Muscle layer of duodenum (tissue), 2 donors: ENCODE results near the gene NINL.
"Not testable (repeated sequence)": the region's sequence is repeated elsewhere in the genome, so short reads cannot be mapped to it uniquely, and the experiment has no call there.

ENCODE experiments used
- H3K27ac ChIP-seq: one replicate; pipeline ENCODE4 v1.7.0; 2013; ENCODE audit warnings: mild to moderate bottlenecking, low read length
- H3K27me3 ChIP-seq: one replicate; pipeline ENCODE4 v1.7.0; 2013; ENCODE audit warnings: low read depth, mild to moderate bottlenecking, control low read depth, low read length
- H3K36me3 ChIP-seq, 2 donors: one replicate each; pipeline ENCODE4 v1.7.0; 2013; ENCODE audit warnings: low read length in 2 of 2, control low read depth in 1 of 2, mild to moderate bottlenecking in 1 of 2; ENCODE audit not compliant: insufficient read depth in 2 of 2, control insufficient read depth in 1 of 2
- H3K4me1 ChIP-seq, 2 donors: one replicate each; pipeline ENCODE4 v1.7.0; 2013; ENCODE audit warnings: low read length in 2 of 2, mild to moderate bottlenecking in 2 of 2, control low read depth in 1 of 2, moderate library complexity in 1 of 2; ENCODE audit not compliant: insufficient read depth in 2 of 2, control insufficient read depth in 1 of 2
- H3K4me3 ChIP-seq, 2 donors: one replicate each; pipeline ENCODE4 v1.7.0; 2013; ENCODE audit warnings: low read length in 2 of 2, low read depth in 1 of 2, mild to moderate bottlenecking in 1 of 2
- H3K9me3 ChIP-seq, 2 donors: one replicate each; pipeline ENCODE4 v1.7.0; 2013; ENCODE audit warnings: low read length in 2 of 2, control low read depth in 1 of 2, mild to moderate bottlenecking in 1 of 2; ENCODE audit not compliant: control insufficient read depth in 1 of 2
- donor health status: healthy.

Gene NINL

GRCh38 chr20:25570148-25570530, 15.2 kb downstream of the NINL start:
- Histone ChIP-seq H3K4me1 (no peaks in the 10 kb centered on the region), H3K9me3 (no peaks in the 10 kb centered on the region), H3K27me3 (no peaks in the 10 kb centered on the region), H3K27ac (no peak overlapping the region), H3K4me3 (no peak overlapping the region), H3K36me3 (no peaks in the 10 kb centered on the region)

GRCh38 chr20:25567286-25567685, 18.0 kb downstream of the NINL start:
- Histone ChIP-seq H3K36me3 (no peaks in the 10 kb centered on the region), H3K4me1 (no peaks in the 10 kb centered on the region), H3K9me3 (no peaks in the 10 kb centered on the region), H3K27ac (no peak overlapping the region), H3K4me3 (no peak overlapping the region), H3K27me3 (no peaks in the 10 kb centered on the region)

GRCh38 chr20:25566821-25567220, 18.5 kb downstream of the NINL start:
- Histone ChIP-seq H3K27me3 (no peaks in the 10 kb centered on the region), H3K27ac (no peak overlapping the region), H3K4me3 (no peak overlapping the region), H3K36me3 (no peaks in the 10 kb centered on the region), H3K9me3 (no peaks in the 10 kb centered on the region), H3K4me1 (no peaks in the 10 kb centered on the region)

GRCh38 chr20:25565578-25566157, 19.7 kb downstream of the NINL start:
- Histone ChIP-seq H3K9me3 (no peaks in the 10 kb centered on the region), H3K36me3 (no peaks in the 10 kb centered on the region), H3K27ac (no peak overlapping the region), H3K4me3 (no peak overlapping the region), H3K27me3 (no peaks in the 10 kb centered on the region), H3K4me1 (no peaks in the 10 kb centered on the region)

- Histone ChIP-seq H3K27me3 (no peaks in the 10 kb centered on the region), H3K27ac (no peak overlapping the region), H3K4me1 (no peaks in the 10 kb centered on the region), H3K9me3 (no peaks in the 10 kb centered on the region), H3K4me3 (no peak overlapping the region), H3K36me3 (no peaks in the 10 kb centered on the region)
Observed at GRCh38 chr20:25563876-25564275, 21.5 kb downstream of the NINL start.

- no peaks in the 10 kb centered on the region for H3K27me3 ChIP-seq
- H3K4me3 ChIP-seq, result no peak overlapping the region
- no peaks in the 10 kb centered on the region for H3K36me3 ChIP-seq
- no peaks in the 10 kb centered on the region for H3K4me1 ChIP-seq
- H3K27ac ChIP-seq, result no peak overlapping the region
- H3K9me3 ChIP-seq, result no peaks in the 10 kb centered on the region
Observed at GRCh38 chr20:25563362-25563761, 22.0 kb downstream of the NINL start.

- H3K4me1 ChIP-seq, H3K4me3 ChIP-seq, H3K27me3 ChIP-seq, H3K36me3 ChIP-seq, H3K27ac ChIP-seq, H3K9me3 ChIP-seq: not testable (repeated sequence)
Observed at GRCh38 chr20:25561771-25562170, 23.6 kb downstream of the NINL start.

- Histone ChIP-seq H3K4me3 (no peak overlapping the region), H3K4me1 (peaks cover 0 to 37% of the 10 kb centered on the region in 2 donors), H3K27me3 (no peaks in the 10 kb centered on the region), H3K36me3 (no peaks in the 10 kb centered on the region), H3K9me3 (no peaks in the 10 kb centered on the region), H3K27ac (no peak overlapping the region)
Observed at GRCh38 chr20:25553819-25554296, 31.5 kb downstream of the NINL start.

- Histone ChIP-seq H3K36me3 (no peaks in the 10 kb centered on the region), H3K9me3 (no peaks in the 10 kb centered on the region), H3K4me3 (no peak overlapping the region), H3K4me1 (peaks cover 0 to 37% of the 10 kb centered on the region in 2 donors), H3K27ac (no peak overlapping the region), H3K27me3 (no peaks in the 10 kb centered on the region)
Observed at GRCh38 chr20:25552977-25553376, 32.4 kb downstream of the NINL start.

GRCh38 chr20:25551413-25552215, 33.7 kb downstream of the NINL start:
- H3K36me3 ChIP-seq, result no peaks in the 10 kb centered on the region
- H3K4me3 ChIP-seq, result no peak overlapping the region
- no peaks in the 10 kb centered on the region for H3K9me3 ChIP-seq
- no peak overlapping the region for H3K27ac ChIP-seq
- no peaks in the 10 kb centered on the region for H3K27me3 ChIP-seq
- H3K4me1 ChIP-seq, result peaks cover 0 to 37% of the 10 kb centered on the region in 2 donors

- H3K9me3 ChIP-seq, H3K27ac ChIP-seq, H3K4me3 ChIP-seq, H3K27me3 ChIP-seq, H3K36me3 ChIP-seq: not testable (repeated sequence)
- peaks cover 0 to 37% of the 10 kb centered on the region in 2 donors for H3K4me1 ChIP-seq
Observed at GRCh38 chr20:25550645-25551337, 34.5 kb downstream of the NINL start.
